Heart right ventricle (tissue), 16 donors: ENCODE data around the gene RIPOR2. TPM values are rescaled to one million over a fixed set of nuclear protein-coding genes. Genes with fewer than 3 reads are reported as not detected.

ENCODE experiments used
- ATAC-seq, 8 donors: fragments of 200-7000 bp; cut with Tn5 transposase; one replicate each; pipeline ENCODE4 v1.9.1; 2020; ENCODE audit warnings: mild to moderate bottlenecking in 8 of 8, moderate library complexity in 8 of 8, moderate number of reproducible peaks in 1 of 8
- DNase-seq, 2 donors: peaks; one replicate each; pipeline ENCODE4 v3.0.0-alpha.2; 2020
- H3K27ac ChIP-seq, 10 donors: fragments of 200-600 bp; sonication (generic) in 2 of 10; one replicate each; pipeline versions ENCODE4 v1.5.0 to v1.8.0; 2020 to 2022; ENCODE audit warnings: mild to moderate bottlenecking in 3 of 10
- H3K27me3 ChIP-seq, 7 donors: fragments of 200-600 bp; one replicate each; pipeline ENCODE4 v1.8.0; 2021 to 2022; ENCODE audit warnings: mild to moderate bottlenecking in 2 of 7
- H3K36me3 ChIP-seq, 9 donors: fragments of 200-600 bp; sonication (generic) in 1 of 9; one replicate each; pipeline versions ENCODE4 v1.5.0 to v1.8.0; 2020 to 2022; ENCODE audit warnings: mild to moderate bottlenecking in 2 of 9
- H3K4me1 ChIP-seq, 9 donors: fragments of 200-600 bp; sonication (generic) in 1 of 9; one replicate each; pipeline versions ENCODE4 v1.5.0 to v1.8.0; 2020 to 2022; ENCODE audit warnings: mild to moderate bottlenecking in 4 of 9
- H3K4me3 ChIP-seq, 10 donors: fragments of 200-600 bp; sonication (generic) in 2 of 10; one replicate each; pipeline versions ENCODE4 v1.5.0 to v1.8.0; 2020 to 2022; ENCODE audit warnings: mild to moderate bottlenecking in 7 of 10, moderate library complexity in 2 of 10
- H3K9me3 ChIP-seq, 11 donors: fragments of 200-600 bp in 10 of 11; sonication (generic) in 2 of 11; one replicate each; pipeline versions ENCODE4 v1.5.0 to v1.8.0; 2013 to 2022; ENCODE audit warnings: mild to moderate bottlenecking in 2 of 11, control low read depth in 1 of 11, moderate library complexity in 1 of 11
- WGBS, 2 donors: extraction: QIAGEN DNeasy Blood & Tissue Kit; methylation state at CpG; one replicate each; pipeline ENCODE4 v1.1.7; 2013; ENCODE audit warnings: inconsistent platforms in 1 of 2; 5-methylcytosine and 5-hydroxymethylcytosine counted together
- intact Hi-C, 10 donors: fragments of 100-400 bp; cut with DNase I; formaldehyde crosslinking; loops; one replicate each; pipeline versions ENCODE4 v1.11.1 to v1.14.2; 2022
- polyA plus RNA-seq, 2 donors: library from polyadenylated mRNA; stranded (reverse); fragments of 200-250 nt; gene quantifications; one replicate each; pipeline ENCODE4 v1.2.3, GENCODE V29; 2013
- total RNA-seq, 10 donors: library from RNA; stranded (reverse); fragmentation: NEBNext Ultra II Directional in 3 of 10; extraction: Animal tissue kit (Norgen Biotek cat#: 25700) in 3 of 10; gene quantifications; one replicate each; pipeline versions ENCODE4 v1.2.1 to v1.2.4, GENCODE V29; 2021 to 2023
- TF ChIP-seq, protein P1 (sequence below), 9 donors: fragments of 200-600 bp; sonication (generic) in 2 of 9; IDR thresholded peaks; one replicate each; pipeline versions ENCODE4 v1.5.0 to v1.8.0; 2021 to 2022; ENCODE audit warnings: antibody characterized with exemption in 9 of 9, mild to moderate bottlenecking in 5 of 9, moderate library complexity in 1 of 9
- donor health status: Arrhythmogenic right ventricular cardiomyopathy.
- donor health status: ischemic (EF 13 %, LVEDD 7.1; RV severe dilation, severe dysfunction).
- donor health status: healthy with polysubstance abuse.
- donor health status: DM: no; HTN: yes; CAD: no.
- donor health status: DM: no; HTN: no; CAD: no.
- donor health status: ischemic (EF 25% LVEDD 6.9; RV normal size, moderate dysfunction).
- donor health status: ischemic (EF 25% LVEDD 5.7; RV mildly dilated, moderate dysfunction).
- donor health status: healthy.
- donor health status: DM: yes; HTN: yes; CAD: no.
- donor health status: Ischemic cardiomyopathy.
- donor health status: ischemic (EF 35%, LVEDD 5.7; RV mildly dilated, moderate dysfunction).
- donor health status: nonischemic (EF 11% LVEDD 7.7; RV severe dilation, severe dysfunction).
- donor health status: DM: yes; HTN: yes; CAD: no.
- donor health status: PGD.
- donor health status: ischemic (EF 29% LVEDD 5.4; RV normal size, mild dysfunction).
- donor health status: nonischemic (EF 23%, LVEDD 6.1; RV moderate dilation, normal function).

Gene RIPOR2
- total and polyA plus RNA-seq, 12 donors = 1.2 to 14.5 (median 3.6) TPM

DNA sequence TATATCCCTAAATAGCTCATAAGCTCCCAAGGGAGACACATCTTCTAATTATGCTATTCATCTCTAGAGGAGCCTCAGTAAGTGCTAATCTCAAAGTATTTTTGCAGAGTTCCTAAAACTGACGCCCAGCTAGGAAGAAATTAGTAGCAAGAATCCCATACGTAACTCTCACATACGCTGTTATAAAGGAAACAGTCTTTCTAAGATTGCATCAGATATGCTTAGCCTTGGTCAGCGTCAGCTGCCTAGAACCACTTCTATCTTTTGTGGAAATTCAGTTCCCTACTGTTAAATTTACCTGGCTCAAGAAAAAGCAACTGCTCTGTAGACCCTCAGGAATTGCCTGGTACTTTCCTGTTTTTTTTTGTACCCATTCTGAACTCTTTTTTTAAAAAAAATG lies 13.6 kb downstream of the RIPOR2 start:
- TF ChIP-seq, protein P1, sequence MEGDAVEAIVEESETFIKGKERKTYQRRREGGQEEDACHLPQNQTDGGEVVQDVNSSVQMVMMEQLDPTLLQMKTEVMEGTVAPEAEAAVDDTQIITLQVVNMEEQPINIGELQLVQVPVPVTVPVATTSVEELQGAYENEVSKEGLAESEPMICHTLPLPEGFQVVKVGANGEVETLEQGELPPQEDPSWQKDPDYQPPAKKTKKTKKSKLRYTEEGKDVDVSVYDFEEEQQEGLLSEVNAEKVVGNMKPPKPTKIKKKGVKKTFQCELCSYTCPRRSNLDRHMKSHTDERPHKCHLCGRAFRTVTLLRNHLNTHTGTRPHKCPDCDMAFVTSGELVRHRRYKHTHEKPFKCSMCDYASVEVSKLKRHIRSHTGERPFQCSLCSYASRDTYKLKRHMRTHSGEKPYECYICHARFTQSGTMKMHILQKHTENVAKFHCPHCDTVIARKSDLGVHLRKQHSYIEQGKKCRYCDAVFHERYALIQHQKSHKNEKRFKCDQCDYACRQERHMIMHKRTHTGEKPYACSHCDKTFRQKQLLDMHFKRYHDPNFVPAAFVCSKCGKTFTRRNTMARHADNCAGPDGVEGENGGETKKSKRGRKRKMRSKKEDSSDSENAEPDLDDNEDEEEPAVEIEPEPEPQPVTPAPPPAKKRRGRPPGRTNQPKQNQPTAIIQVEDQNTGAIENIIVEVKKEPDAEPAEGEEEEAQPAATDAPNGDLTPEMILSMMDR (IDR thresholded peaks at IDR 0.05) = no peak
- no peak for DNase-seq
- H3K9me3 ChIP-seq = no peaks in the 10 kb centered on the region
- H3K36me3 ChIP-seq = no peaks in the 10 kb centered on the region
- no peak for ATAC-seq
- no peak overlapping the region for H3K4me3 ChIP-seq
- WGBS, 2 donors = 75 to 88% methylated on average over 4 of the region's 4 CpGs
- intact Hi-C loops = no loop called here
- no peaks in the 10 kb centered on the region for H3K27me3 ChIP-seq
- H3K4me1 ChIP-seq = peaks cover 8 to 75% (median 21%) of the 10 kb centered on the region in 9 donors
- H3K27ac ChIP-seq = peak overlapping the region in 1 of 10 donors; percentile 28

- no peak for DNase-seq
- intact Hi-C loops = no loop called here
- H3K27ac ChIP-seq = peak overlapping the region in 2 of 10 donors; percentile 48 to 84
- no peaks in the 10 kb centered on the region for H3K9me3 ChIP-seq
- H3K4me1 ChIP-seq = peaks cover 8 to 62% (median 21%) of the 10 kb centered on the region in 9 donors
- H3K27me3 ChIP-seq = no peaks in the 10 kb centered on the region
- H3K36me3 ChIP-seq = no peaks in the 10 kb centered on the region
- ATAC-seq = no peak
- TF ChIP-seq, protein P1 (IDR thresholded peaks at IDR 0.05) = no peak
- H3K4me3 ChIP-seq = no peak overlapping the region
These were observed 15.6 kb downstream of the RIPOR2 start for GRCh38 chr6:24920136-24920535.

DNA sequence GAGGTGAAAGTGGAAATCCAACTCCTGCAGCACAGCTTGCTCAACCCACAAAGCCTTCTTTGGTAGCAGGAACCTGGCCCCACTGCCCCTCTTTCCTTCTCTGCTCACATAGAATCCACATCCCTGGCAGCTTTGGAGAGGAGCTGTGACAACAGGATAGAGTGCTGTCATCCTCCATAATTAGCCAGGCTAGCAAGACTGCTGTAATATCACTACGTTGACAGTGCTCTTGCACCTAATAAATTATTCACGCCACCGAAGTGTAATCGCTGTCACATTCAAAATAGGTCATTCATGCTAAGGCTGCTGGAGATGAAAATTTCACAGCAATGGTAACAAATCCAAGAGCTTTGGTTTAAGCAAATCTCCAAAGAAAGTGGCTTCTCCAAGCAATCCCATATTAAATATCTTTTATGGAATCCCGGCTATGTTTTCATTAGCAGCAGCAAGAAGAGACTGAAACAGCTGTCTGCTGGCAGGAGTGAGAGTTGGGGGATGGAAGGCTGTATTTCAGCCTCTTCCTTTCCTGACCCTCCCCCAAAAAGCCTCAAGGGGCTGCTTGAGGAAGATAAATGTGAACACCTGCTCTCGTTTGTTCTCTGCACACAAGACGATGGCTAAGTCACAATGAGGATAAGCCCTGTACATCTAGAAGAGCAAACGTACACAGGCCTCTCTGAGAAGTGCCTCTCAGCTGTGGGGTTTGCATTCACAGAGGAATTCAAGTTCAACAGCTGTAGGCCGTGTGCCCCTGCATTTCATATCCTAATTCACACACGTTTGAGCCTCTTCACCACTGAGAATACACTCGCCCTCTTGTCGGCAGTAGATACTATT lies 16.5 kb downstream of the RIPOR2 start:
- Histone ChIP-seq H3K9me3 (no peaks in the 10 kb centered on the region), H3K27me3 (no peaks in the 10 kb centered on the region), H3K36me3 (no peaks in the 10 kb centered on the region), H3K4me3 (no peak overlapping the region), H3K4me1 (peaks cover 8 to 53% (median 21%) of the 10 kb centered on the region in 9 donors), H3K27ac (peak overlapping the region in 6 of 10 donors; percentile 48 to 84 (median 54))
- ATAC-seq = peak; percentile 70 to 96 (median 82)
- 32 to 39% methylated on average over 12 of the region's 12 CpGs for WGBS, 2 donors
- TF ChIP-seq, protein P1 (IDR thresholded peaks at IDR 0.05) = no peak
- DNase-seq = peak in 1 of 2 donors; percentile 36
- intact Hi-C loops = no loop called here

DNA sequence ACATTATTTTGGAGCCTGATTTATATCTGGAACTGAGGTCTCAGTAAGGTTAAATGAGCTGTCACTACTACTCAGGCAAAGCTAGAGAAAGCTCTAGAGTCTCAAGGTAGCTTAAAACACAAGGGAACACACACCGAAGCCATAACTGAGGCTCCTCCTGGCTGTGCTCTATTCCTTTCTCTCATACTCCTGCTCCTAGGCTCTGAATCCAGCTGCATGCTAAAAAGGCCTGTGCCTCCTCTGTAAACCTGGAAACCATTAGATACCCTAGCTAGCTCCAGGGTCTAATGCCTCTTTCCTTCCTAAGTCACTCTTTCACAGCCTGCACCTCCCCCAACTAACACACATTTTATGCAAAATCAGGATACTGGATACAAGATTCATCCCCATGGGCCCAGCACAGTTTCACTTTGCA lies 17.1 kb downstream of the RIPOR2 start:
- Histone ChIP-seq H3K9me3 (no peaks in the 10 kb centered on the region), H3K27me3 (no peaks in the 10 kb centered on the region), H3K4me1 (peaks cover 8 to 48% (median 21%) of the 10 kb centered on the region in 9 donors), H3K27ac (peak overlapping the region in 6 of 10 donors; percentile 48 to 84 (median 54)), H3K4me3 (no peak overlapping the region), H3K36me3 (no peaks in the 10 kb centered on the region)
- ATAC-seq (peak in 5 of 8 donors; percentile 5 to 41 (median 31)), DNase-seq (no peak)
- TF ChIP-seq, protein P1 (IDR thresholded peaks at IDR 0.05) = no peak
- intact Hi-C loops = no loop called here
- 69 to 74% methylated on average over 1 of the region's 1 CpG for WGBS, 2 donors
